ENCODE results near the gene ASAP2.

Gene ASAP2

GRCh38 chr2:9330612-9331270 lies 124.1 kb downstream of the ASAP2 start:
- DNase-seq, result no peak

- DNase-seq, result peak; percentile 42
Measured at GRCh38 chr2:9331704-9332103, 125.1 kb downstream of the ASAP2 start.

- DNase-seq, result no peak
Measured at GRCh38 chr2:9332136-9332852, 125.7 kb downstream of the ASAP2 start.

- DNase-seq, result no peak
Measured at GRCh38 chr2:9332853-9333245, 126.2 kb downstream of the ASAP2 start.

GRCh38 chr2:9333591-9334171 lies 127.1 kb downstream of the ASAP2 start:
- DNase-seq, result peak; percentile 76

- no peak for DNase-seq
Measured at GRCh38 chr2:9334761-9335160, 128.1 kb downstream of the ASAP2 start.

GRCh38 chr2:9335322-9335832 lies 128.8 kb downstream of the ASAP2 start:
- no peak for DNase-seq

GRCh38 chr2:9336241-9336575 lies 129.6 kb downstream of the ASAP2 start:
- peak; percentile 17 for DNase-seq

GRCh38 chr2:9336576-9337314 lies 130.1 kb downstream of the ASAP2 start:
- peak; percentile 90 for DNase-seq

GRCh38 chr2:9337901-9338300 lies 131.3 kb downstream of the ASAP2 start:
- DNase-seq, result no peak

GRCh38 chr2:9341337-9341887 lies 134.8 kb downstream of the ASAP2 start:
- no peak for DNase-seq

GRCh38 chr2:9342659-9343058 lies 136.0 kb downstream of the ASAP2 start:
- DNase-seq, result no peak

GRCh38 chr2:9343524-9343923 lies 136.9 kb downstream of the ASAP2 start:
- DNase-seq, result no peak

GRCh38 chr2:9344434-9344833 lies 137.8 kb downstream of the ASAP2 start:
- DNase-seq, result no peak

GRCh38 chr2:9345343-9345742 lies 138.7 kb downstream of the ASAP2 start:
- DNase-seq, result no peak

- no peak for DNase-seq
Measured at GRCh38 chr2:9345997-9346396, 139.4 kb downstream of the ASAP2 start.

- DNase-seq, result no peak
Measured at GRCh38 chr2:9346885-9347284, 140.3 kb downstream of the ASAP2 start.

- no peak for DNase-seq
Measured at GRCh38 chr2:9347411-9347881, 140.8 kb downstream of the ASAP2 start.

- DNase-seq, result no peak
Measured at GRCh38 chr2:9354318-9354717, 147.7 kb downstream of the ASAP2 start.

- no peak for DNase-seq
Measured at GRCh38 chr2:9355270-9355669, 148.7 kb downstream of the ASAP2 start.

- DNase-seq, result no peak
Measured at GRCh38 chr2:9355716-9356115, 149.1 kb downstream of the ASAP2 start.

- DNase-seq, result no peak
Measured at GRCh38 chr2:9356261-9356660, 149.6 kb downstream of the ASAP2 start.

GRCh38 chr2:9358846-9359245 lies 152.2 kb downstream of the ASAP2 start:
- peak; percentile 28 for DNase-seq
